OCI-LY1 (cell line): ENCODE results near the gene USP36.

Experiments used
- H2AFZ ChIP-seq: fragments of 200-600 bp; sonication (generic), shearing (Covaris generic); 2 replicates; pipeline ENCODE4 v1.6.0; 2014; ENCODE audit warnings: antibody characterized with exemption, mild to moderate bottlenecking, low read length
- H3F3A ChIP-seq: fragments of 200-600 bp; sonication (generic), shearing (Covaris generic); 2 replicates; pipeline ENCODE4 v1.6.0; 2014; ENCODE audit warnings: mild to moderate bottlenecking, antibody characterized with exemption, low read length, moderate library complexity; ENCODE audit not compliant: insufficient read depth
- H3K27ac ChIP-seq: fragments of 200-600 bp; sonication (generic); 2 replicates; pipeline ENCODE4 v1.5.1; 2014; ENCODE audit warnings: low read length, mixed run types, mild to moderate bottlenecking, low read depth; ENCODE audit not compliant: poor library complexity, severe bottlenecking
- H3K27me3 ChIP-seq: fragments of 200-600 bp; sonication (generic); 2 replicates; pipeline ENCODE4 v1.6.0; 2014; ENCODE audit warnings: antibody characterized with exemption, mild to moderate bottlenecking, low read length, moderate library complexity; ENCODE audit not compliant: insufficient read depth
- H3K36me3 ChIP-seq: fragments of 200-600 bp; sonication (generic); 2 replicates; pipeline ENCODE4 v1.6.1; 2014; ENCODE audit warnings: mild to moderate bottlenecking, antibody characterized with exemption, low read length, moderate library complexity, mixed read lengths; ENCODE audit not compliant: insufficient read depth
- H3K4me1 ChIP-seq: fragments of 200-600 bp; sonication (generic); 2 replicates; pipeline ENCODE4 v1.5.1; 2014; ENCODE audit warnings: mild to moderate bottlenecking, low read length, moderate library complexity; ENCODE audit not compliant: insufficient read depth, severe bottlenecking
- H3K4me2 ChIP-seq: fragments of 200-600 bp; sonication (generic), shearing (Covaris generic); 2 replicates; pipeline ENCODE4 v1.6.1; 2014; ENCODE audit warnings: low read length
- H3K4me3 ChIP-seq: fragments of 200-600 bp; sonication (generic); 2 replicates; pipeline ENCODE4 v1.5.1; 2014; ENCODE audit warnings: low read length, low read depth, mild to moderate bottlenecking, mixed read lengths; ENCODE audit not compliant: poor library complexity, severe bottlenecking
- H3K79me2 ChIP-seq: fragments of 200-600 bp; shearing (Covaris generic); 2 replicates; pipeline ENCODE4 v1.6.1; 2016; ENCODE audit warnings: mixed run types, low read length, mixed read lengths; ENCODE audit not compliant: insufficient read depth
- H3K9ac ChIP-seq: fragments of 200-600 bp; sonication (generic), shearing (Covaris generic); 2 replicates; pipeline ENCODE4 v1.6.1; 2014; ENCODE audit warnings: mild to moderate bottlenecking, low read length, mixed read lengths
- H3K9me2 ChIP-seq: fragments of 200-600 bp; sonication (generic), shearing (Covaris generic); 2 replicates; pipeline ENCODE4 v1.6.1; 2014; ENCODE audit warnings: low read depth, mild to moderate bottlenecking, low read length, mixed read lengths
- H3K9me3 ChIP-seq: fragments of 200-600 bp; shearing (Covaris generic); 2 replicates; pipeline ENCODE4 v1.6.1; 2014; ENCODE audit warnings: low read length, mixed read lengths
- H4K20me1 ChIP-seq: fragments of 200-600 bp; sonication (generic), shearing (Covaris generic); 2 replicates; pipeline ENCODE4 v1.6.0; 2016; ENCODE audit warnings: mild to moderate bottlenecking, low read length; ENCODE audit not compliant: insufficient read depth
- CTCF ChIP-seq: fragments of 200-600 bp; sonication (generic), shearing (Covaris generic); IDR thresholded peaks from 2 replicates; pipeline ENCODE4 v1.5.1; 2017; ENCODE audit warnings: mild to moderate bottlenecking, antibody characterized with exemption, low read length, moderate library complexity, mixed read lengths
- EZH2 ChIP-seq: fragments of 200-600 bp; sonication (generic), shearing (Covaris generic); IDR thresholded peaks from 2 replicates; pipeline ENCODE4 v1.8.0; 2017; ENCODE audit warnings: borderline replicate concordance, mixed run types, mild to moderate bottlenecking, antibody characterized with exemption, low read length, moderate library complexity, mixed read lengths

USP36 gene

GRCh38 chr17:78764871-78765270 lies 75.7 kb downstream of the USP36 start:
- H3K4me2 ChIP-seq: no peak overlapping the region
- H3K4me1 ChIP-seq: peaks cover 2% of the 10 kb centered on the region
- no peaks in the 10 kb centered on the region for H3F3A ChIP-seq
- no peak overlapping the region for H2AFZ ChIP-seq
- no peak overlapping the region for H3K9ac ChIP-seq
- TF ChIP-seq EZH2 (no peak), CTCF (no peak)
- no peaks in the 10 kb centered on the region for H3K79me2 ChIP-seq
- no peaks in the 10 kb centered on the region for H3K9me3 ChIP-seq
- H4K20me1 ChIP-seq: no peaks in the 10 kb centered on the region
- no peaks in the 10 kb centered on the region for H3K36me3 ChIP-seq
- peaks cover 3% of the 10 kb centered on the region; the same call in 1 of the 2 replicates for H3K27me3 ChIP-seq
- H3K9me2 ChIP-seq: no peaks in the 10 kb centered on the region
- H3K4me3 ChIP-seq: no peak overlapping the region
- H3K27ac ChIP-seq: no peak overlapping the region

- TF ChIP-seq EZH2: no peak
- TF ChIP-seq CTCF: no peak
- H4K20me1 ChIP-seq: no peaks in the 10 kb centered on the region
- H3F3A ChIP-seq: no peaks in the 10 kb centered on the region
- H2AFZ ChIP-seq: no peak overlapping the region
- no peaks in the 10 kb centered on the region for H3K9me2 ChIP-seq
- no peaks in the 10 kb centered on the region for H3K9me3 ChIP-seq
- no peak overlapping the region for H3K9ac ChIP-seq
- H3K79me2 ChIP-seq: no peaks in the 10 kb centered on the region
- H3K4me1 ChIP-seq: peaks cover 15% of the 10 kb centered on the region
- no peak overlapping the region for H3K4me3 ChIP-seq
- no peak overlapping the region for H3K4me2 ChIP-seq
- peaks cover 6% of the 10 kb centered on the region; the same call in 1 of the 2 replicates for H3K27me3 ChIP-seq
- H3K36me3 ChIP-seq: no peaks in the 10 kb centered on the region
- no peak overlapping the region for H3K27ac ChIP-seq
Observed at GRCh38 chr17:78763561-78763960, 77.1 kb downstream of the USP36 start.

GRCh38 chr17:78761789-78762406 lies 78.7 kb downstream of the USP36 start:
- H3K9ac ChIP-seq: no peak overlapping the region
- no peaks in the 10 kb centered on the region for H4K20me1 ChIP-seq
- H3K36me3 ChIP-seq: no peaks in the 10 kb centered on the region
- TF ChIP-seq CTCF: no peak
- TF ChIP-seq EZH2: no peak
- peaks cover 15% of the 10 kb centered on the region for H3K4me1 ChIP-seq
- H3K27me3 ChIP-seq: peaks cover 7% of the 10 kb centered on the region; the same call in 1 of the 2 replicates
- H3K79me2 ChIP-seq: no peaks in the 10 kb centered on the region
- no peak overlapping the region for H2AFZ ChIP-seq
- H3K9me3 ChIP-seq: no peaks in the 10 kb centered on the region
- H3K9me2 ChIP-seq: no peaks in the 10 kb centered on the region
- no peaks in the 10 kb centered on the region for H3F3A ChIP-seq
- H3K4me2 ChIP-seq: no peak overlapping the region
- H3K27ac ChIP-seq: no peak overlapping the region
- H3K4me3 ChIP-seq: no peak overlapping the region
